ENCODE measurements around the gene DYNC1H1.

DNA sequence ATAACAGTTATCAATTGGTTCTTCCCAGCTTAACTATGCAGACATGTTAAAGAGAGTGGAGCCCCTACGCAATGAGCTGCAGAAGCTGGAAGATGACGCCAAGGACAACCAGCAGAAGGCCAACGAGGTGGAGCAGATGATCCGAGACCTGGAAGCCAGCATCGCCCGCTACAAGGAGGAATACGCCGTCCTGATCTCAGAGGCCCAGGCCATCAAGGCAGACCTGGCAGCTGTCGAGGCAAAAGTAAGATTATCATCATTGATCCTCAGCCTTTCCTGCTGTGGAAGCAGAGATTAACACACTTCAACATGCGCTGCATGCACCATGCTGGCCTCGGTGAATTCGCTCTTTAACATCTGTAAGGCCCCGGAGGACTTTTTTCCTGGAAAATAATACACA is 68.9 kb downstream of the DYNC1H1 start:
- TF ChIP-seq CTCF (IDR thresholded peaks at IDR 0.05) (no peak), POLR2A (IDR thresholded peaks at IDR 0.05) (no peak)
